ENCODE measurements around the gene DPP10. TPM values are rescaled to one million over a fixed set of nuclear protein-coding genes. Genes with fewer than 3 reads are reported as not detected.

Gene DPP10
- total RNA-seq, 3 donors from 2014 or later (not counting 1 experiment from before 2014, with no cell fraction given) = not detected

- no peaks in the 10 kb centered on the region for H3K36me3 ChIP-seq (ENCODE audit: control insufficient read depth, insufficient read depth, low read length)
- Mint-ChIP-seq H3K4me3 (no peak overlapping the region), H3K9me3 (peaks cover 18 to 25% of the 10 kb centered on the region in 2 donors), H3K36me3 (peaks cover 4% of the 10 kb centered on the region), H3K27me3 (ENCODE audit: low read depth in 2 of 2) (no peaks in the 10 kb centered on the region), H3K27ac (no peak overlapping the region), H3K4me1 (no peaks in the 10 kb centered on the region)
- ATAC-seq (no peak), DNase-seq (no peak)
- no peak overlapping the region for H3K27ac ChIP-seq (ENCODE audit: low read length)
- no peaks in the 10 kb centered on the region for H3K27me3 ChIP-seq (ENCODE audit: control insufficient read depth, insufficient read depth, low read length)
- WGBS (ENCODE audit: insufficient coverage) = 77% methylated on average over 4 of the region's 4 CpGs
- no peak overlapping the region for H3K4me3 ChIP-seq (ENCODE audit: low read length)
- no peak for TF ChIP-seq CTCF (IDR thresholded peaks at IDR 0.05)
- H3K4me1 ChIP-seq (ENCODE audit: control insufficient read depth, insufficient read depth, low read length) = no peaks in the 10 kb centered on the region
- intact Hi-C loops (cut with micrococcal nuclease) = no loop called here
- peaks cover 6% of the 10 kb centered on the region for H3K9me3 ChIP-seq (ENCODE audit: control insufficient read depth, insufficient read depth, low read length)
Observed at GRCh38 chr2:115573756-115574155, 1131.3 kb downstream of the DPP10 start.

- Histone ChIP-seq H3K27ac (ENCODE audit: low read length) (no peak overlapping the region), H3K27me3 (ENCODE audit: control insufficient read depth, insufficient read depth, low read length) (no peaks in the 10 kb centered on the region), H3K4me1 (ENCODE audit: control insufficient read depth, insufficient read depth, low read length) (no peaks in the 10 kb centered on the region), H3K9me3 (ENCODE audit: control insufficient read depth, insufficient read depth, low read length) (peaks cover 6% of the 10 kb centered on the region), H3K36me3 (ENCODE audit: control insufficient read depth, insufficient read depth, low read length) (no peaks in the 10 kb centered on the region), H3K4me3 (ENCODE audit: low read length) (no peak overlapping the region)
- no peak for TF ChIP-seq CTCF (IDR thresholded peaks at IDR 0.05)
- Mint-ChIP-seq H3K27me3 (ENCODE audit: low read depth in 2 of 2) (no peaks in the 10 kb centered on the region), H3K9me3 (peaks cover 16 to 22% of the 10 kb centered on the region in 2 donors), H3K4me3 (no peak overlapping the region), H3K36me3 (no peaks in the 10 kb centered on the region), H3K27ac (no peak overlapping the region), H3K4me1 (no peaks in the 10 kb centered on the region)
- 71% methylated on average over 5 of the region's 5 CpGs for WGBS (ENCODE audit: insufficient coverage)
- no peak for DNase-seq
- intact Hi-C loops (cut with micrococcal nuclease) = no loop called here
- no peak for ATAC-seq
Observed at GRCh38 chr2:115574667-115575066, 1132.2 kb downstream of the DPP10 start.

- ATAC-seq = no peak
- no peak overlapping the region for H3K27ac Mint-ChIP-seq
Observed at GRCh38 chr2:115580784-115581183, 1138.3 kb downstream of the DPP10 start.

More at GRCh38 chr2:115580784-115581183, 1138.3 kb downstream of the DPP10 start:
- H3K27ac ChIP-seq (ENCODE audit: low read length) = no peak overlapping the region
- H3K4me1 Mint-ChIP-seq = no peaks in the 10 kb centered on the region
- no peak overlapping the region for H3K4me3 ChIP-seq (ENCODE audit: low read length)
- no peak for DNase-seq
- no peaks in the 10 kb centered on the region for H3K36me3 ChIP-seq (ENCODE audit: control insufficient read depth, insufficient read depth, low read length)
- no peaks in the 10 kb centered on the region for H3K36me3 Mint-ChIP-seq
- no peaks in the 10 kb centered on the region for H3K27me3 ChIP-seq (ENCODE audit: control insufficient read depth, insufficient read depth, low read length)
- H3K9me3 Mint-ChIP-seq = peaks cover 14 to 31% of the 10 kb centered on the region in 2 donors
- no peak overlapping the region for H3K4me3 Mint-ChIP-seq
- H3K4me1 ChIP-seq (ENCODE audit: control insufficient read depth, insufficient read depth, low read length) = no peaks in the 10 kb centered on the region
- no peak for TF ChIP-seq CTCF (IDR thresholded peaks at IDR 0.05)
- no peaks in the 10 kb centered on the region for H3K9me3 ChIP-seq (ENCODE audit: control insufficient read depth, insufficient read depth, low read length)
- 93% methylated on average over 5 of the region's 5 CpGs for WGBS (ENCODE audit: insufficient coverage)
- intact Hi-C loops (cut with micrococcal nuclease) = no loop called here
- no peaks in the 10 kb centered on the region for H3K27me3 Mint-ChIP-seq (ENCODE audit: low read depth in 2 of 2)
